ENCODE results near the gene MYH15. TPM values are rescaled to one million over a fixed set of nuclear protein-coding genes. Genes with fewer than 3 reads are reported as not detected.

MYH15 gene
- total and polyA plus RNA-seq, 4 donors, result 0.01 to 0.08 (median 0.05) TPM; not detected in 1

DNA sequence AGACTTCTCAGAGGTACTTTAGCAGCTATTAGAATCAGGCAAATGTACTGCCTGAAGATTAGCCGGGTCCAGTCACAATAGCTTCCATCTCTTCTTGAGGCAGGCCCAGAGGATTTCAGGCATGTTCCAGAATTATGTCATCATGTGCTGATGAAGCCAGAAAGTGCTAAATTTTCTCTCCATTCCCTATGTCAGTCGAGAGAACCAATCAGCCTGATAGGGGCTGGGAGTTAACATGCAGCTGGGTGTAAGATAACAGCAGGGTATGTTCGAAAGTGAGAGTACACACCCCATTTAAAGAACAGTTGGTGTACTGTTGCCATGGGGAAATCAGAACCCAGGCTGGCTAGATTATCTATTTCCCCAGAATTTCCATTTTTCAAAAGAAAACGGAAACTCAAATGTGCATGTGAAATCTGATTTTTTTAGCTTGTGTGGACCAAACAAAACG, 48.7 kb downstream of the MYH15 start:
- no peaks in the 10 kb centered on the region for H3K27me3 ChIP-seq (ENCODE audit: control insufficient read depth in 4 of 4, insufficient read depth in 4 of 4, low read length in 3 of 4)
- no peak overlapping the region for H3K4me3 ChIP-seq (ENCODE audit: low read depth in 1 of 3, low read length in 3 of 3)
- H3K9me3 ChIP-seq (ENCODE audit: control insufficient read depth in 4 of 4, low read length in 3 of 4), result no peaks in the 10 kb centered on the region
- H3K4me1 ChIP-seq (ENCODE audit: control insufficient read depth in 4 of 4, insufficient read depth in 4 of 4, low read length in 3 of 4), result no peaks in the 10 kb centered on the region
- no peak overlapping the region for H3K27ac ChIP-seq (ENCODE audit: low read depth in 1 of 2, low read length in 2 of 2)
- WGBS, result 60% methylated on average over 5 of the region's 5 CpGs
- no peaks in the 10 kb centered on the region for H3K36me3 ChIP-seq (ENCODE audit: control insufficient read depth in 4 of 4, insufficient read depth in 3 of 4, low read depth in 1 of 4, low read length in 3 of 4)
- no peak for DNase-seq (ENCODE audit: low spot score)
- H3K9ac ChIP-seq (ENCODE audit: low read depth in 1 of 2, low read length in 2 of 2), result no peak overlapping the region
- no peak for TF ChIP-seq GABPA (IDR thresholded peaks at IDR 0.05 in 1 of 2, conservative IDR thresholded peaks at IDR 0.05 in 1 of 2)
- TF ChIP-seq, protein P1, sequence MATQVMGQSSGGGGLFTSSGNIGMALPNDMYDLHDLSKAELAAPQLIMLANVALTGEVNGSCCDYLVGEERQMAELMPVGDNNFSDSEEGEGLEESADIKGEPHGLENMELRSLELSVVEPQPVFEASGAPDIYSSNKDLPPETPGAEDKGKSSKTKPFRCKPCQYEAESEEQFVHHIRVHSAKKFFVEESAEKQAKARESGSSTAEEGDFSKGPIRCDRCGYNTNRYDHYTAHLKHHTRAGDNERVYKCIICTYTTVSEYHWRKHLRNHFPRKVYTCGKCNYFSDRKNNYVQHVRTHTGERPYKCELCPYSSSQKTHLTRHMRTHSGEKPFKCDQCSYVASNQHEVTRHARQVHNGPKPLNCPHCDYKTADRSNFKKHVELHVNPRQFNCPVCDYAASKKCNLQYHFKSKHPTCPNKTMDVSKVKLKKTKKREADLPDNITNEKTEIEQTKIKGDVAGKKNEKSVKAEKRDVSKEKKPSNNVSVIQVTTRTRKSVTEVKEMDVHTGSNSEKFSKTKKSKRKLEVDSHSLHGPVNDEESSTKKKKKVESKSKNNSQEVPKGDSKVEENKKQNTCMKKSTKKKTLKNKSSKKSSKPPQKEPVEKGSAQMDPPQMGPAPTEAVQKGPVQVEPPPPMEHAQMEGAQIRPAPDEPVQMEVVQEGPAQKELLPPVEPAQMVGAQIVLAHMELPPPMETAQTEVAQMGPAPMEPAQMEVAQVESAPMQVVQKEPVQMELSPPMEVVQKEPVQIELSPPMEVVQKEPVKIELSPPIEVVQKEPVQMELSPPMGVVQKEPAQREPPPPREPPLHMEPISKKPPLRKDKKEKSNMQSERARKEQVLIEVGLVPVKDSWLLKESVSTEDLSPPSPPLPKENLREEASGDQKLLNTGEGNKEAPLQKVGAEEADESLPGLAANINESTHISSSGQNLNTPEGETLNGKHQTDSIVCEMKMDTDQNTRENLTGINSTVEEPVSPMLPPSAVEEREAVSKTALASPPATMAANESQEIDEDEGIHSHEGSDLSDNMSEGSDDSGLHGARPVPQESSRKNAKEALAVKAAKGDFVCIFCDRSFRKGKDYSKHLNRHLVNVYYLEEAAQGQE (IDR thresholded peaks at IDR 0.05), result no peak
- TF ChIP-seq TAF1 (conservative IDR thresholded peaks at IDR 0.05), result no peak
- no peak for TF ChIP-seq YY1 (IDR thresholded peaks at IDR 0.05)
- no peak for TF ChIP-seq RAD21 (IDR thresholded peaks at IDR 0.05)
- no peak for TF ChIP-seq FOXA1 (IDR thresholded peaks at IDR 0.05)
- TF ChIP-seq SP1 (IDR thresholded peaks at IDR 0.05), result no peak
- TF ChIP-seq HNF4A (conservative IDR thresholded peaks at IDR 0.05), result no peak
- no peak for TF ChIP-seq RXRA (IDR thresholded peaks at IDR 0.05)
- no peak for TF ChIP-seq FOXA2 (IDR thresholded peaks at IDR 0.05)
- TF ChIP-seq, protein P2, sequence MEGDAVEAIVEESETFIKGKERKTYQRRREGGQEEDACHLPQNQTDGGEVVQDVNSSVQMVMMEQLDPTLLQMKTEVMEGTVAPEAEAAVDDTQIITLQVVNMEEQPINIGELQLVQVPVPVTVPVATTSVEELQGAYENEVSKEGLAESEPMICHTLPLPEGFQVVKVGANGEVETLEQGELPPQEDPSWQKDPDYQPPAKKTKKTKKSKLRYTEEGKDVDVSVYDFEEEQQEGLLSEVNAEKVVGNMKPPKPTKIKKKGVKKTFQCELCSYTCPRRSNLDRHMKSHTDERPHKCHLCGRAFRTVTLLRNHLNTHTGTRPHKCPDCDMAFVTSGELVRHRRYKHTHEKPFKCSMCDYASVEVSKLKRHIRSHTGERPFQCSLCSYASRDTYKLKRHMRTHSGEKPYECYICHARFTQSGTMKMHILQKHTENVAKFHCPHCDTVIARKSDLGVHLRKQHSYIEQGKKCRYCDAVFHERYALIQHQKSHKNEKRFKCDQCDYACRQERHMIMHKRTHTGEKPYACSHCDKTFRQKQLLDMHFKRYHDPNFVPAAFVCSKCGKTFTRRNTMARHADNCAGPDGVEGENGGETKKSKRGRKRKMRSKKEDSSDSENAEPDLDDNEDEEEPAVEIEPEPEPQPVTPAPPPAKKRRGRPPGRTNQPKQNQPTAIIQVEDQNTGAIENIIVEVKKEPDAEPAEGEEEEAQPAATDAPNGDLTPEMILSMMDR (IDR thresholded peaks at IDR 0.05; ENCODE audit: low read depth, low read length, missing input control), result no peak
- no peak for TF ChIP-seq EGR1 (IDR thresholded peaks at IDR 0.05; ENCODE audit: low read depth in 2 of 2)
- TF ChIP-seq, protein P3, sequence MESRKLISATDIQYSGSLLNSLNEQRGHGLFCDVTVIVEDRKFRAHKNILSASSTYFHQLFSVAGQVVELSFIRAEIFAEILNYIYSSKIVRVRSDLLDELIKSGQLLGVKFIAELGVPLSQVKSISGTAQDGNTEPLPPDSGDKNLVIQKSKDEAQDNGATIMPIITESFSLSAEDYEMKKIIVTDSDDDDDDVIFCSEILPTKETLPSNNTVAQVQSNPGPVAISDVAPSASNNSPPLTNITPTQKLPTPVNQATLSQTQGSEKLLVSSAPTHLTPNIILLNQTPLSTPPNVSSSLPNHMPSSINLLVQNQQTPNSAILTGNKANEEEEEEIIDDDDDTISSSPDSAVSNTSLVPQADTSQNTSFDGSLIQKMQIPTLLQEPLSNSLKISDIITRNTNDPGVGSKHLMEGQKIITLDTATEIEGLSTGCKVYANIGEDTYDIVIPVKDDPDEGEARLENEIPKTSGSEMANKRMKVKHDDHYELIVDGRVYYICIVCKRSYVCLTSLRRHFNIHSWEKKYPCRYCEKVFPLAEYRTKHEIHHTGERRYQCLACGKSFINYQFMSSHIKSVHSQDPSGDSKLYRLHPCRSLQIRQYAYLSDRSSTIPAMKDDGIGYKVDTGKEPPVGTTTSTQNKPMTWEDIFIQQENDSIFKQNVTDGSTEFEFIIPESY (IDR thresholded peaks at IDR 0.05), result no peak
- TF ChIP-seq, protein P4, sequence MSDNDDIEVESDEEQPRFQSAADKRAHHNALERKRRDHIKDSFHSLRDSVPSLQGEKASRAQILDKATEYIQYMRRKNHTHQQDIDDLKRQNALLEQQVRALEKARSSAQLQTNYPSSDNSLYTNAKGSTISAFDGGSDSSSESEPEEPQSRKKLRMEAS (IDR thresholded peaks at IDR 0.05), result no peak
- TF ChIP-seq, protein P5, sequence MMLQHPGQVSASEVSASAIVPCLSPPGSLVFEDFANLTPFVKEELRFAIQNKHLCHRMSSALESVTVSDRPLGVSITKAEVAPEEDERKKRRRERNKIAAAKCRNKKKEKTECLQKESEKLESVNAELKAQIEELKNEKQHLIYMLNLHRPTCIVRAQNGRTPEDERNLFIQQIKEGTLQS (IDR thresholded peaks at IDR 0.05), result no peak

DNA sequence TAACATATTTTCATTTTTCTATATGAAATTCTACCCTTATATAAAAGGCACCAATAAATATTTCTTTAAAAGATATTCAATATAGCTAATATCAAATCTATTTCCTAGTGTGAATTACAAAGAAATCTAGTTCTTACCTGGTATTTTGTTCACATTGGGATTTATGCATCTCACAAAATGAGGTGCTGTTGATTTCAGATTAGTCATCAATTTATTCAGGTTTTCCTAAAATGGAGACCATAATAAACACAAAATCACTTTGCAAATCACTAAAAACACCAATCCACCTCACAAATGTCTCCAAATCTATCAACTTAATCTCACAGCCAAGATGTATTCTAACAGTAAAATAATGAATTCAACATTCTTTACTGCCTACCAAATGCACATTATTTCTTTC, 51.2 kb downstream of the MYH15 start:
- Histone ChIP-seq H3K27me3 (ENCODE audit: control insufficient read depth in 4 of 4, insufficient read depth in 4 of 4, low read length in 3 of 4) (no peaks in the 10 kb centered on the region), H3K4me3 (ENCODE audit: low read depth in 1 of 3, low read length in 3 of 3) (no peak overlapping the region), H3K9me3 (ENCODE audit: control insufficient read depth in 4 of 4, low read length in 3 of 4) (no peaks in the 10 kb centered on the region), H3K27ac (ENCODE audit: low read depth in 1 of 2, low read length in 2 of 2) (no peak overlapping the region), H3K4me1 (ENCODE audit: control insufficient read depth in 4 of 4, insufficient read depth in 4 of 4, low read length in 3 of 4) (no peaks in the 10 kb centered on the region), H3K36me3 (ENCODE audit: control insufficient read depth in 4 of 4, insufficient read depth in 3 of 4, low read depth in 1 of 4, low read length in 3 of 4) (no peaks in the 10 kb centered on the region), H3K9ac (ENCODE audit: low read depth in 1 of 2, low read length in 2 of 2) (no peak overlapping the region)
- no peak for DNase-seq (ENCODE audit: low spot score)
- TF ChIP-seq NR2F2 (IDR thresholded peaks at IDR 0.05) (no peak), RAD21 (IDR thresholded peaks at IDR 0.05) (no peak), JUND (IDR thresholded peaks at IDR 0.05) (no peak), YY1 (IDR thresholded peaks at IDR 0.05) (no peak), FOXA1 (IDR thresholded peaks at IDR 0.05) (no peak), FOXA2 (IDR thresholded peaks at IDR 0.05) (no peak), SP1 (IDR thresholded peaks at IDR 0.05) (no peak), GABPA (IDR thresholded peaks at IDR 0.05 in 1 of 2, conservative IDR thresholded peaks at IDR 0.05 in 1 of 2) (no peak)
- TF ChIP-seq, protein P3 (IDR thresholded peaks at IDR 0.05), result no peak

All from liver (tissue), 9 donors.